ENCODE data around the gene RBM33.

DNA sequence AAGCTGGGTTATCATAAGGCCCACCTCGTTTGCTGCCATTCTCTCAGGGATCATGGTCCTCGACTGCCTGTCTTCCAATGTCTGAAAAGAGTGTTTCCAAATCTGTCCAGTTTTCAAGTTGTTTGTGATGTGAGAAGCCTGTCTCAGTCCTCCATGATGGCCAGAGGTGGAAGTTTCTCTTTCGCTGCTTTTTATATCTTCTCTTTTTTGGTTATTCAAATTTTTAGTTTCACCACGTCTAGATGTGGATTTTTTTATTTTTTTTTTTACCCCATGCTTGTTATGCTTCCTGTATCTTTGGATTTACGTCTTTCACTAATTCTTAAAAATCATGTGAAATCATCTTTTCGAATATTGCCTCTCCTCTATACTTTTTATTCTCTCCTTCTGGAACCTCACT lies 6.1 kb upstream of the RBM33 start:
- TF ChIP-seq POLR2AphosphoS5 (IDR thresholded peaks at IDR 0.05) (no peak), POLR2A (IDR thresholded peaks at IDR 0.05) (no peak), CTCF (IDR thresholded peaks at IDR 0.05 in 8 of 11, conservative IDR thresholded peaks at IDR 0.05 in 3 of 11) (no peak)
